ENCODE results near the gene STIMATE.

DNA sequence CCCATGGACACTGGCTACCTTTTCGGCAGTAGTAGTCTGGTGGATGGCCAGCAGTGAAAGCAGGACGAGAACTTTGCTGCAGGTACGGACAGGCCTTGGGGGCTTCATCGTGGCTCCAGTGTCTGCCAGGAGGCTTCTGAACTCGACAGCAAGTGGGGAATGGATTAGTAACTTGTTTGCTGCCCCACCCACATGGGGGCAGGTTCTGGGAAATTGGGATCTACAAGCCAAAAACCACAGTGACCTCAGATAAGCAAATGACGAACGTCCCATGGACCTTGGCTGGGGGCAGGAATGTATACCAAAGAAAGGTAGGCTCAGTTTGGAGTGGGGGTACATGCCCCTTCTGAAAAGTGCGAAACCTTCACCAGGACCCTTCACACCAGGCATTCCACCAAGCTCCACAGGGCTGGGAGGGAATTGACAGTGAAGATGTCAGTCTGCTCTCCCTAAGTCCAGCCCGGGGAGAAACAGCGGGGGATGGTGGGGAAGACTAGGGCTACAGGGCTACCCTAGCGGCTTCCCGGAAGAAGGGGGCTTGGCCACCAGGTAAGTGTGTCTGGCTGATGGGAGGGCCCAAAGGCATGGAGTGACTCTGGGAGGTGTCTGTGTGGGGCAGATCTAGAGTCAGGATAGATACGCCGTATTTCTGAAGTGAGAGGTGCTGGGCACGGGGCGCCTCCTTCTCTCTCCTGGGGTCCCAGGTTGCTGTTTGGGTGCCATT, 66.7 kb downstream of the STIMATE start, which contains the start of gene ITIH4:
- no peak for TF ChIP-seq POLR2A (IDR thresholded peaks at IDR 0.05)
- no peak for TF ChIP-seq POLR2AphosphoS5 (IDR thresholded peaks at IDR 0.05)
- TF ChIP-seq, protein P1, sequence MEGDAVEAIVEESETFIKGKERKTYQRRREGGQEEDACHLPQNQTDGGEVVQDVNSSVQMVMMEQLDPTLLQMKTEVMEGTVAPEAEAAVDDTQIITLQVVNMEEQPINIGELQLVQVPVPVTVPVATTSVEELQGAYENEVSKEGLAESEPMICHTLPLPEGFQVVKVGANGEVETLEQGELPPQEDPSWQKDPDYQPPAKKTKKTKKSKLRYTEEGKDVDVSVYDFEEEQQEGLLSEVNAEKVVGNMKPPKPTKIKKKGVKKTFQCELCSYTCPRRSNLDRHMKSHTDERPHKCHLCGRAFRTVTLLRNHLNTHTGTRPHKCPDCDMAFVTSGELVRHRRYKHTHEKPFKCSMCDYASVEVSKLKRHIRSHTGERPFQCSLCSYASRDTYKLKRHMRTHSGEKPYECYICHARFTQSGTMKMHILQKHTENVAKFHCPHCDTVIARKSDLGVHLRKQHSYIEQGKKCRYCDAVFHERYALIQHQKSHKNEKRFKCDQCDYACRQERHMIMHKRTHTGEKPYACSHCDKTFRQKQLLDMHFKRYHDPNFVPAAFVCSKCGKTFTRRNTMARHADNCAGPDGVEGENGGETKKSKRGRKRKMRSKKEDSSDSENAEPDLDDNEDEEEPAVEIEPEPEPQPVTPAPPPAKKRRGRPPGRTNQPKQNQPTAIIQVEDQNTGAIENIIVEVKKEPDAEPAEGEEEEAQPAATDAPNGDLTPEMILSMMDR (IDR thresholded peaks at IDR 0.05): no peak
- TF ChIP-seq EP300 (IDR thresholded peaks at IDR 0.05): no peak
